ENCODE data around the gene FOXP1.

FOXP1 gene

DNA sequence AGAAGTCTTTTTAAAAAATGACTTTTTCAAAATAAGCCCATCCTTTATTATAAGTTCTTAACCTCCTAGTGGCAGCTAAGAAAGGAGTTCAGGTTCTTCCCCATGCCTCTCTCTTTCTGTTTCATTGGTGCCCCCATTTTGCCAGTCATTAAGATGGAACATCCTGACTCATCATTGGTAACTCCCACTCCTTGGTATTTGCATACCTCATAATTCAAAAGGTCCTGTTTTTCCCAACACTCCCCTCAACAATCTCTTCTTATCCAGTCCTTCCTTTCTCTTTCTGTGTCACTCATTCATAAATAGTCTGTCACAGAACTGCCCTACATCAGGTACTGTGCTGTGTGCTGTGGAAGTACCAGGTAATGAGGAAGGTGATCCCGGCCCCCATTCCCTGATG is 394.0 kb downstream of the FOXP1 start:
- DNase-seq: no peak

DNA sequence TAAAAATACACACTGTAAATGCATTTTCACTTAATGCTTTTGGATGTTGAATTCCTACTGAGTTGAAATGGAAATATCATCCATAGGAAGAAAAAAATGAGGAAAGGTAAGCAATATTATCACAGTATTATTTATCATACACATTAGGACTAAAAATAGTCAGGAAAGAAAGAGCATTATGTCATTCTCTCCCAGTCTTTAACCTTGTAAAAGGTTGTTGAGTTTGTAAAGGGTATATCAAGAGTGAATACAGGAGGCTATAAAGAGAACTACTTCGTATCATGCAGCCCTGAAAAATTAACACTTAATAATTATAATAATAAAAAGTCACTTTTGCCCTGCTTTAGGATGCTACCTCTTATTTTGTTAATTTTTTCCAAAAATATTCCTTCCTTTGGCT is 395.8 kb downstream of the FOXP1 start:
- DNase-seq: no peak

DNA sequence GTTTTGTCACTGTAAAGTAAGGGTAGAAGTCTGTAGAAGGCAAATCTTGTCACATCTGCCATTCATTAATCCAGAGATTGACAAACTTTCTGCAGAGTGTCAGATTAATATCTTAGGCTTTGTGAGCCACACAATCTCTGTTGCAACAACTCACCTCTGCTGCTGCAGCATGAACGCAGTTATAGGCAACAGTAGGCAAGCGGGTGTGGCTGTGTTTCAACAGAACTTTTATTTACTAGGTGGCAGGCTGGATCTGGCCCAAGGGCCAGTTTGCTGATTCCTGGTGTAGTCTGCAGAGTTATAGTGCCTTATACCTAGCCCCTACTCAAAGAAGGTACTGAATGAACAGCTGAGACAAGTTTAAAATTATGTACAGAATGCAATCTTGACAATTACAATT is 396.7 kb downstream of the FOXP1 start:
- no peak for DNase-seq

DNA sequence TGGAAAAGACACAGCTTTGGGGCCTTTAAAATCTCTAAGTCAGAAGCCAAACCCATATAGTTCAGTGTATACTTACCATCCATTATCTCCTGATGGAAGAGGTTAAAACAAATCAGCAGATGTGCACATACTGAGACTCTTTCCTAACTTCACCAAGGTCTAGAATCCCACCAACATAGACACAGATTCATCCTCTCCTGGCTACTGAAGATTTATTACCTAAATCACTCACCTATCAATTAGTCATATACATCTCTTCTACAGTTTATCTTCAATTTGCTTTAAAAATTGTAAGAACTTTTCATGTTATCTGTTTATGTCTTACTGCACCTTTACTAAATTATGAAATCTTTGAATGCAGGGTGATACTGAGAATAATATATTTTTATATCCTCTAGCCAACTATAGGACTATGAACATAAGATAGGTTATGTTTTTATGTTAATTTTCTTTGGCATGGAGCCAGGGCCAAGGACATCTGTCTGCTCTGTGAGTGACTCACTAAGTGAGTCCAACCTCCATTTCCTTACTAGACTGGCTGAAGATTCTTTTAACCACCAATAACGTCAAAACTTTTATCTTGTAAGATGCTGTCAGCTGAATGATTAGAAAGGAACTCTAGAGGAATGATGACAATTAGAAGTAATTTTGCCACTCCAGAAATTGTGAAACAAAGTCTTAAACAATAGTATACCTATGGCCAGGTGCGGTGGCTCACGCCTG is 397.6 kb downstream of the FOXP1 start:
- no peak for DNase-seq

DNA sequence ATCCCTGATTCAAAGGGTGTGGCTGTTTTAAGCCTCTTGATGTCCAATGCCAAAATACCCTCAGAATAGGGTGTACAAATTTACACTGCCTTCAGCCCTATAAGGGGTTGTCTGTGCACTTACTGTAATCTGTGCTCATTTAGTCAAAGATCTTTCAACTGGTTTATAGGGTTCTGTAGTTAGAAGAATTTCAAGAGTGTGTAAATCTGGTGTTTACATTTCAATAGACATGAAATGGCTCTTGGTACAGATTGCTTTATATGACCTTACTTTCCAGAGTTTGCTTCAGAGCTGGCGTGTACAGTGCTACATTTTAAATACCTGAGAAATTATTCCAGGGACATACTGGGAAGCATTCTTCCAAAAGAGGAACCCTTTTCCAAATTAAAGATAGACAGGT is 399.3 kb downstream of the FOXP1 start:
- DNase-seq: no peak

DNA sequence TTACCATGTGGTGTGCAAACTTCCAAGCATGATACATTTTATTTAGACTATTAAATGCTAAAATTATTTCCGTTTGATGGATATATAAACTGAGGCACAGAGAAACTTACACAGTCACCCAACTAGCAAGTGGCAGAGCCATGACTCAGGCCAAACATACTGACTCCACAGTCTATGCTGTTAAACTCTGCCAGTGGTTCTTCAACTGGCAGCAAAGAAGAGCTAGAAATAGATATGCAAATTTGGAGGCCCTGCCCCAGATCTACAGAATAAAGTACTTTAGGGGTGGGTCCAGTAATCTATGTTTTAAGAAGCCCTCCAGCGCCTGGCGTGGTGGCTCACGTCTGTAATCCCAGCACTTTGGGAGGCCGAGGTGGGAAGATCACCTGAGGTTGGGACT is 400.0 kb downstream of the FOXP1 start:
- DNase-seq: no peak

DNA sequence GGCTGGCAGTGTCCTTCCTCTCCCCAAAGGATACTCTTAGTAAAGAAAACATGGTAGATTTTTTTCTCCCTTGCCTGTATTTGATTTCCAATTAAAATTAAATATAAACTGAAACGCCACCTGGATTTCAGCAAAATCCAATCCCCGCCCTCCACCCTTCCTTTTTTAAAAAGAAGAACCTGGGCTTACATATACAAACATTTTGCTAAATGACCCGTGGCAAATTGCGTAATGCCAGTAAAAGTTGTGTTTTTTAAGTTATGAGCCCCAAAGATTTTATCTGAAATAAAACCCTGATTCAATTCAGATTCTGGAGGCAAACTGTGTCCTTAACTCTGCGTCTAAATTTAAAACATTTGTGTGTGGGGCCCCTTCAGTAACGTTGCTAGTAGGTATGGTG is 403.0 kb downstream of the FOXP1 start:
- DNase-seq: no peak

DNA sequence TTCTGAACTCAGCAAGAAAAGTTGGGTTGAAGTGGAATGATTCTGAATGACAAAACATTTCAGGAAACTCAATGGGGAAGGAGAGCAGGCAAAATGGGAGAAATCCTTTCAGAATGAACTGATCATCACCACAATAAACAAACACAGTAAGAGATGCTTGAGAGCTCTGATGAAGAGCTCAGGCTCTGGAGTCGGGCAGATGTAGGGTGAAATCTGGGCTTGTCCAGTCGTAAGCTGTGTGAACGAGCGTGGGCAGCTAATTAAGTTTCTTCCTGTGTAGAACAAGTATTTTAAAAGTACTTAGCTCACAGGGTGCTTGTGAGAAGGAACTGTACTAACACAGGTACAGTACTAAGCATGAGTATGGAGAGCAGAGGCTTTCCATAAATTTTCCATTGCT is 406.2 kb downstream of the FOXP1 start:
- DNase-seq: no peak

DNA sequence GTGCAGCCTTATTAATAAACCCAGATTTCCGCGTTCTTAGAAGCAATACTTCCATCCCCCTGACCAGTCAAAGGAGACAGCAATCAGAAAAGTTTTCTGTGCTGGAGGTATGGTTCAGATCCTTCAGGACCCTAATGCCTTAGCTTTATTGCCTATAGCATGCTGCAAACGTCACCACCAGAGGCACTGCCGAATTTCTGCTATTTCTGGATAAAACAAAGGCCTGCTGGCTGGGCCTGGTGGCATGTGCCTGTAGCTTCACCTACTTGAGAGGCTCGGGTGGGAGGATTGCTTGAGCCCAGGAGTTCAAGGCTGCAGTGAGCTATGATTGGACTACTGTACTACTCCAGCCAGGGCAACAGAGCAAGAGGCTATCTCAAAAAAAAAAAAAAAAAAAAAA is 407.2 kb downstream of the FOXP1 start:
- no peak for DNase-seq

DNA sequence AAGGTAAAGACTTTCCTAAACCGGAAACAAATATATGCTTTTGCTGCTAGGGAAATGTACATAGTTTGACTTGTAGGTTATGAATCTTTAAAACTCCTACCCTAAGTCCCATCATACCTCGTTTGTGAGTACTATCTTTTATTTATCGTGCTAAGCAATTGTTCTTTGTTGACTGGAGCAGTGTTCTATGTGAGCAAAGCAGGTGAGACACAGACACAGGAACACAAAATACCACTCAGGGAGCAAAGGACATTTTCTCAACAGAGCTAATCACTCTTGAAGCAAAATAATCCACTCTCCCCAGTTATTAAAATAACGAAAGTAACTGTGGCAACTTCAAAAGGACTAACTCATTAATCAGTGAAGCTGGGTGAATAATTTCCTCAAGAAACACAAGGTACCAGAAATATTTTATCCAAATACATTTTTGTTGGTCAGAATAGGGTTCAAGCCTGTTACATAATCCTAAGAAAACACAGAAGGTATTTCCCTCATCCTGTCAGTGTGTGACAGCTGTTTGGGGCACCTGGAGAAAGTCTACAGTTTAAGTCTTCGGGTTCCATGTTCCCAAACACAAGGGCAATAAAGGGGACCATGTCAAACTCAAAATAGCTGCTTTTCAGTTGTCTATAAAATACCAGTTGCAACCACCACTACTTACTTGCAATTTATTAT is 407.7 kb downstream of the FOXP1 start:
- DNase-seq: no peak

DNA sequence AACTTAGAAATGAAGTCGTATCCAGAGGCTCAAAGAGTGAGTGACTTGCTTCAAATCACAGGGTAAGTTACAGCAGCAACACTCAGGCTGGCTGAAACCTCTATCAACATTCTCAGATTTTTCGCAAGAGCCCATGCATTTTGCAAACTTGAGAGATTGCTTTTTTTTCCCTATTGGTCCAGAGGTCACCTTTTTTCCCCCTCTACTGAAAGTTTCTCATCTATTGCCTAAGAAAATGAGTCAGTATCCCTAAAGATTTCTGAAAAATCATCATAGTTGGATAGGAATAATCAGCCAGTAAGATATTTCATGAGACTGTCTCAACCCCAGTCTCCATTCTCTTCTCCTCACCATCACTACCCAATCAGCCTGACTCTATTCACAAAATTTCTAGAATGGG is 410.6 kb downstream of the FOXP1 start:
- no peak for DNase-seq

DNA sequence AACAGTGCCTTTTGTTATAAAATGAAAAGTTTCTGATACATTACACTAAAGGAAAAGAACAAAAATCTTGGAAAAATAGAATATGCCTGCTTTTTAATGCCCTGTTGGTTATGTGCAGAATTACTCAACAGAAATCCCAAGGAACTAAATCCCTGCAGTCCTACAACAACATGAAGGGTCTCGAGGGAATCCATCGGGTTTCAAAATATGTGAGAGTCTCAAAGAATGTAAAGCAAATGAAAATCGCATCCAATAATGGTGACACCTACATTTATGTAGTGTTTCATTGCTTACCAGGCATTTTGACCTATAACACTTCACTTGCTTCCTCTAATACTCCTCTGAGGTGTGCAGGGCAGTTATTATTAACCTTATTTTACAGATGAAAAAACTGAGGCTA is 411.3 kb downstream of the FOXP1 start:
- no peak for DNase-seq

DNA sequence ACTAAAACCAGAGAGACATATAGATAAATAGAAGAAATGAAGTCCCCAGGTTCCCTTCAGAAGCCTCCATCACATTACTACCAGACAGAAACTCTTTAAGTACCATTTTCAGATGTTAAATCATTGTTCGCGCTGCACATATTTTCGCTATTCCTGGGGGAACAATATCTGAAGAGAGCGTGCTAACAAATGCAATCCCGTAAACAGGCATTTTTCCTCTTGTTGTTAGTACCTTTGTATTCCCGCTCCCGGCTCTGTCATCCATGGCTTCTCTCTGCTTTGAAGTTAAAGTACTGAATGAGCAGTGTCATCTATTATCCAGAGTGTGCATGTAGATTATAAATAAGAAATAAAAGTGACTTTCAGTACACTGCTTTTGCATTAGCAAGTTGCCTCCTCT is 412.3 kb downstream of the FOXP1 start:
- DNase-seq: no peak

DNA sequence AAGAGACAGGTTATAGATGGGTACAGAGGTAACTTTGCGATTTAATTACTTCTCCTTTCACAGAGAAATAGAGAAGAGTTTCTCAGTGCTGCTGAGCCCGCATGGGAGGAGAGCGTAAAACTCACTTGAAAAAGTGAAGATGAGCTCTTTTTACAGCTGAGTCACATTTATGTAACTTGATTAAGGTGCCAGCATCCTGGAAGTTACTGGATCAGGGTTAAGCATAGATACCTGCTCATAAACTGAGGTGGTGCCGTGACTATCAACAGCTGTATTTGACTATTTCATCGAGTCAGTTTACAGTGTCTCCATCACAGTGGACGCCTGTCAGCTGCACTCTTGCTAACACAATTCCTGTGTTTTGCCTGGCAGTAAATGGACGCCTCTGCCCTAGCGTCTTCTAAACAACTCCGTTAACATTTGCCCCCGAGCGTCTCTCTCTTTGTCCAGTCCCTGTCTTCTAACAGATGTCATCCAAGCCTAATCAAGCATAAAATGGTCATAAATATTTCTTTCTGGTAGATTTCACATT is 414.6 kb downstream of the FOXP1 start:
- no peak for DNase-seq

DNA sequence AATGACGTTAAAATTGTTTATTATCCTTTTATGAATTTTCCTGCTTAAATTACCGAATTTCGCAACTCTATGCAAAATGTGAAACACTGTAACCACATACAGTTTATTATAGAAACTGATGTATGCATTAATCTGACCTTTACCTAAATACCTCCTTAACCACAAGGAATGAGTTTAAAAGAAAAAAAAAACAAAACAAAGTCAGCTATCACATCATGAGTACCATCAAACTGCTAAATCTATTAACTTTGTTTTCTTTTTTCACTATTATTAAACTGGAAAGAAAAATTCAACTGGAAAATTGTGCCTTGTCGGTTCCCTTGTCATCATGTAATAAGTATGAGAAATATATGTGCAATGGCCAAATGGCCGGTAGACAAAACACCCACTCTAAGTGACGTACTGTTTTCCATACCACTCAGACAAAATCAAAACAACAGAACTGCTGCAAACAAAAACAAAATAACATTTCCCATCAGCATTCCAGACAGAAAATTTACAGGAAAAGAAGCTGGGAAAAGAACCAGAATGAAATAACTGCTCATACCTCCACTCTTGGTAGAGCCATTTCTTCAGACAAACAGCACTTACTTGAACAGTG is 415.3 kb downstream of the FOXP1 start:
- peak; percentile 46 for DNase-seq

DNA sequence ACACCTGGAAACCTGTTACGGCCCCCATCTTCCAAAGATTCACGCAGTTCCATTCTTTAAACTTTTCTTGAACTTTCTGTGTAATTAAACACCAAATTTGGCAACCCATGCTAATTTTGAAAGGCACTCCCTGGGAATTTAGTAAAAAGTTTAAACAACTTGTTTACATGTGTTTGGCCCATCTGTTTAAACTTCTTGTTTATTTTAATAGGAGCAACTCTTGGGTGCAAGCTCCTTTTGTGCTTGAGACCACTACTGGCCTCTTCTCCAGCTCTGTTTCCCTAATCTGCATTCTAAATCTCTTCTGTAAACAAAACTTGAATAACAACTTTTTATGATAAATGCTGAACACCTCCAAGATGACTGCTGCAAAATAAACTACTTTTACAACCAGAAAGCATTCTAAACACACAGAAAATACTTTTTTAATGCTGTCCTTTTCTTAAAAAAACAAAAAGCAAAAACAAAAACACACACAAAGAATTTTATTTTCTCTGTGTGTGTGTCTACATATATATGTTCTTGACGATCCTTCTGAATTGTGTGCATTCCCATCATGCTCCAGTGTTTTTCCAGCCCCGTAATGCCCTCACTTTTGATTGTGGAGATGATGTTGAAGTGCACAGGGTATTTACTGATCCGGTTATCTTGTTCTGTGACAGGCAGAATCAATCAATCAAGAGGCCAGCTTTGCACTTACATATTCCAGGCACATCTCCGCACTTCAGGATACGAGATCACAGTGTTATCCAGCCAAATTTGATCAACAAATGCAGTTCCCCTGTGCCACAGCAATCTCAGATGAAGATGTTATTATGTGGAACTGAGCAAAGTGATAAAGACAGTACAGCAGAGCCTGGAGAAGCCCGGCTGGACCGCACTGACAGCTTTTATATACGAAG is 416.9 kb downstream of the FOXP1 start:
- DNase-seq: no peak

DNA sequence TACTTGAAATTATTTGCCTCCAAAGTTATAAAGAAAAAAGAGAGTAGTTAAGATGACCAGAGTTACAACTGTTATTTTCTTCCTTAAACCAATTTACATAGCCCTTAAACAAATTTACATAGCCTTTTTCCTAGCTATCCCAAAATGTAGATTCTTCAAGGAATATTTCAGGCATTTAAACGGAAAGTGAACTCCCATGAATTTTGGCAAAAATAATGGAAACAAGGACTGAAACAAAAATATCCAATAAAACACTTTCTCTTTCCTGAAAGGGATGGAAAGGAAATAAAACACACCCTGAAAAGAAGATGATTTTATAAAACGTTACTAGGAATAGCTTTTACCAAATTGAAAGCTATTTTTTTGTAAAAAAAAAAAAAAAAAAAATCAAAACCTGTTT is 418.6 kb downstream of the FOXP1 start:
- DNase-seq: no peak

DNA sequence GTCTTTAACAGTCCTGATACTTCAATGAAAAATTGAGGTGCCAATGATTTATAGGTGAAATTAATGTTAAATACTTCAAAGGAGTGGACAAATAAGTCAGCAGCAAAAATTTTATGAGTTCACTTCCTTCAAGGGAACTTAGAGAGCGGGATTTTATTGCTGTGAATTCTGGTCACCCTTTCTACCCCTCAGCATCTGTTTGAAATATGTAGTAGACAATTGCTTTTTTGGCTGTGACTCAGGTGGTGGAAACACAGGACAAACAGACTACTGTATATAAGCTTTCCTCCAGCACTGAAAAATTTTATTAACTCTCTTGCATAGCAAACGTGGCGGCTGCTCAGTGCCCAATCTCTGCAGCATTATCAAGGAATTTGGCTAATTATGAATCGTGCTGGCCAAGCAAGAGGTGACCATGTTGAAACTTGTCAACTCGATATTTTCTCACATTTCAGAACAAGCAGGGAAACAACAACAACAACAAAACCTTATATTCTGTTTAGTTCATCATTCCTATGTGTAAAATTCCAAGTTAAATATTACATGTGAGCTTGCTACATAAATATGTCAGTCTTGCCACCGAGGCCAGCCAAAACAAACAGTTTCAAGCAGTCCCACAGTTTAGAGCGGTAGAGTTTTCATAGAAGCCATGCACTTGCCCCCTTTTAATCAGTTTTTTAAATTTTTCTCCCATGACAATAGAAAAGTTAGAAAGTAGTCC is 420.2 kb downstream of the FOXP1 start:
- DNase-seq: no peak

DNA sequence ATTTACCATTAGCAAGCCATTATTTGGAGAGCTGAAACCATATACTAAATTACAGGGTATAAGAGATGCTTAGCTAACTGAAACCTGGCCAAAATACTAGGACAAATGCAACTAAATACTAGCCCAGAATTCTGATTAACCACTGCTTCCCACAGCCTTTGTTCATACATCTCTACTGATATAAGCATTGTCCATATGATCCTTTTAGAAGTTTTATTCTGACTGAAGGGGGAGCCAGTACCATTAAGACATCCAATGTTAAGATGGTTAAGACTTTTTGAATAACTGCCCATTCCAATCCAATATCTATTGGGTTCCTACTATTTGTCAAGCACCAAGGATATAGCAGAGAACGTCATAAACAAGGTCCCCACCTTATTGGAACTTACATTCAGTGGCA is 421.3 kb downstream of the FOXP1 start:
- no peak for DNase-seq

DNA sequence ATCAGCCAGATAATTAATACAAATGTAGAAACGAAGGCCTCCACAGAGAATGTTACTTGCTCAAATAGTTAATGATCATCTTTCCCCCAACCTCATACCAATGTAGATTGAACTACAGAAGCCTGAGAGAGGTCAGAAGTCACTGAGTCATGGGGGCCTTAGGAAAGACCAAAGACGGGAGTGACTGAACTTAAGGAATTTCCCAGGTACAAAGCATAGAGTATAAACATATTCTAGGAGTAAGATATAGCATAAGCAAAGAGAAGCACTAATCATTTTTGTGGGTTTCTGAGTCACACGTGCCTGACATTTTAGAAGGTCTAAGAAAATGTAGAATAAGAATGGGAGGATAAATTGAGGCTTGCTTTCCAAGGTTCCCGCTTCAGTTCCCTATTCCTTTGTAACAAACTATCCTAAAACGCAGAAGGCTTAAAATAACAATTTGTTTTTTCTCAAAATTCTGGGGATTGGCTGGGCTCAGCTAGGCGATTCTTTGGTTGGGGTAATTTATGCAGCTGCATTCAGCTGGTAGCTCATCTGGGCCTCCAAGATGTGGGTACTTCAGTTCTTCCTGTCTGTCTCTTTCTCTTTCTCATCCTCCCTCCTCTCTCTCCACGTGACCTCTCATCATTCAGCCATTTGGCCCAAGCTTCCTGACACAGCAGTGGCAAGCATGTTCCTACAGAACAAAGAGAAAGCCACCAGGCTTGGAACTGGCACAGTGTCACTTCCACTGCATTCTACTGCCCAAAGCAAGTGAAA is 422.6 kb downstream of the FOXP1 start:
- no peak for DNase-seq

DNA sequence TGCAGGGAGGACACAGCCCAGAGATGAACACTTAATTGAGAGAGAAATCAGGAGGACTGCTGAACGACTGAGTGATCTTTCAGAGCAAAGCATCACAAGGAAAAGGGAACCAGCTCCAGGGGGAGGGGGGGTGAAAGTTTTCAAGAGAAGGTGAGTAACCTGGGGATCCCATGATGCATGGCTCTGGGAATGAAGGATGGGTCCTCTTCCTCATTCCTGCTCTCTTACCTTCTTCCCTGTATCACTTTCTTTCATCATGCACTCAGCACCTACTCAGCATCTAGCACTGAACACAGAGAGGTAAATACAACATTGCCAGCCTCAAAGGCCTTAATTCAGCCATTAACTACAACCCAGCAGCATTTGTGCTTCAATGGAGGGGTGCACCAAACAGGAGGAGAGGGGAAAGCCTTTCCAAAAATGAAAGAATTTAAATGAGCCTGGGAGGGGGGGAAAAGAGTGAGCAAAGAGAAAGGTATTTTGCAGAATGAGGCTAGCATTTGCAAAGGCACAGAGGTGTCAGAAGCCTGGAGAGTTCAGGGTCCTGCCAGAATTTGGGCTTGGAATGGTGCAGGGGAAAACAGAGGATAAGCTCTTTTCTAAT is 427.4 kb downstream of the FOXP1 start:
- no peak for DNase-seq
